ENCODE measurements around the gene KLK2.

Gene KLK2

DNA sequence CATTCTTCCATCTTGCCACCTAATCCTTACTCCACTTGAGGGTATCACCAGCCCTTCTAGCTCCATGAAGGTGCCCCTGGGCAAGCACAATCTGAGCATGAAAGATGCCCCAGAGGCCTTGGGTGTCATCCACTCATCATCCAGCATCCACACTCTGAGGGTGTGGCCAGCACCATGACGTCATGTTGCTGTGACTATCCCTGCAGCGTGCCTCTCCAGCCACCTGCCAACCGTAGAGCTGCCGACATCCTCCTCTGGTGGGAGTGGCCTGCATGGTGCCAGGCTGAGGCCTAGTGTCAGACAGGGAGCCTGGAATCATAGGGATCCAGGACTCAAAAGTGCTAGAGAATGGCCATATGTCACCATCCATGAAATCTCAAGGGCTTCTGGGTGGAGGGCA, 21.6 kb upstream of the KLK2 start:
- no peaks in the 10 kb centered on the region for H3K9me3 ChIP-seq (ENCODE audit: severe bottlenecking)
- H3K36me3 ChIP-seq, result no peaks in the 10 kb centered on the region
- no peak overlapping the region for H3K27ac ChIP-seq
- no peak for TF ChIP-seq CTCF (IDR thresholded peaks at IDR 0.05; ENCODE audit: low read depth, low read length)
- no peak for DNase-seq
- H3K4me3 ChIP-seq (ENCODE audit: low read depth, low read length), result no peak overlapping the region
- peaks cover 85% of the 10 kb centered on the region for H3K27me3 ChIP-seq (ENCODE audit: insufficient read depth, low read depth, severe bottlenecking)

DNA sequence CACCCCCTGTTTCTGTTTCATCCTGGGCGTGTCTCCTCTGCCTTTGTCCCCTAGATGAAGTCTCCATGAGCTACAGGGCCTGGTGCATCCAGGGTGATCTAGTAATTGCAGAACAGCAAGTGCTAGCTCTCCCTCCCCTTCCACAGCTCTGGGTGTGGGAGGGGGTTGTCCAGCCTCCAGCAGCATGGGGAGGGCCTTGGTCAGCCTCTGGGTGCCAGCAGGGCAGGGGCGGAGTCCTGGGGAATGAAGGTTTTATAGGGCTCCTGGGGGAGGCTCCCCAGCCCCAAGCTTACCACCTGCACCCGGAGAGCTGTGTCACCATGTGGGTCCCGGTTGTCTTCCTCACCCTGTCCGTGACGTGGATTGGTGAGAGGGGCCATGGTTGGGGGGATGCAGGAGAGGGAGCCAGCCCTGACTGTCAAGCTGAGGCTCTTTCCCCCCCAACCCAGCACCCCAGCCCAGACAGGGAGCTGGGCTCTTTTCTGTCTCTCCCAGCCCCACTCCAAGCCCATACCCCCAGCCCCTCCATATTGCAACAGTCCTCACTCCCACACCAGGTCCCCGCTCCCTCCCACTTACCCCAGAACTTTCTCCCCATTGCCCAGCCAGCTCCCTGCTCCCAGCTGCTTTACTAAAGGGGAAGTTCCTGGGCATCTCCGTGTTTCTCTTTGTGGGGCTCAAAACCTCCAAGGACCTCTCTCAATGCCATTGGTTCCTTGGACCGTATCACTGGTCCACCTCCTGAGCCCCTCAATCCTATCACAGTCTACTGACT, 18.4 kb upstream of the KLK2 start, which contains the start of gene KLK3:
KLK3 (plus strand) TSS at position 280 of the 775 bp plus-strand sequence; CDS start at position 321, 41 bp downstream.
- no peak for DNase-seq
- H3K4me3 ChIP-seq (ENCODE audit: low read depth, low read length), result no peak within 1 kb of the TSS
- H3K9me3 ChIP-seq (ENCODE audit: severe bottlenecking), result no peaks in the 10 kb centered on the region
- no peak within 1 kb of the TSS for H3K27ac ChIP-seq
- peaks cover 95% of the 10 kb centered on the region for H3K27me3 ChIP-seq (ENCODE audit: insufficient read depth, low read depth, severe bottlenecking)
- no peaks in the 10 kb centered on the region for H3K36me3 ChIP-seq
- TF ChIP-seq CTCF (IDR thresholded peaks at IDR 0.05; ENCODE audit: low read depth, low read length), result no peak

DNA sequence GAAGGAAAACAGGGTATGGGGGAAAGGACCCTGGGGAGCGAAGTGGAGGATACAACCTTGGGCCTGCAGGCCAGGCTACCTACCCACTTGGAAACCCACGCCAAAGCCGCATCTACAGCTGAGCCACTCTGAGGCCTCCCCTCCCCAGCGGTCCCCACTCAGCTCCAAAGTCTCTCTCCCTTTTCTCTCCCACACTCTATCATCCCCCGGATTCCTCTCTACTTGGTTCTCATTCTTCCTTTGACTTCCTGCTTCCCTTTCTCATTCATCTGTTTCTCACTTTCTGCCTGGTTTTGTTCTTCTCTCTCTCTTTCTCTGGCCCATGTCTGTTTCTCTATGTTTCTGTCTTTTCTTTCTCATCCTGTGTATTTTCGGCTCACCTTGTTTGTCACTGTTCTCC, 15.9 kb upstream of the KLK2 start:
- Histone ChIP-seq H3K27ac (no peak overlapping the region), H3K9me3 (ENCODE audit: severe bottlenecking) (no peaks in the 10 kb centered on the region), H3K36me3 (no peaks in the 10 kb centered on the region), H3K27me3 (ENCODE audit: insufficient read depth, low read depth, severe bottlenecking) (peaks cover 95% of the 10 kb centered on the region), H3K4me3 (ENCODE audit: low read depth, low read length) (no peak overlapping the region)
- DNase-seq, result no peak
- no peak for TF ChIP-seq CTCF (IDR thresholded peaks at IDR 0.05; ENCODE audit: low read depth, low read length)

DNA sequence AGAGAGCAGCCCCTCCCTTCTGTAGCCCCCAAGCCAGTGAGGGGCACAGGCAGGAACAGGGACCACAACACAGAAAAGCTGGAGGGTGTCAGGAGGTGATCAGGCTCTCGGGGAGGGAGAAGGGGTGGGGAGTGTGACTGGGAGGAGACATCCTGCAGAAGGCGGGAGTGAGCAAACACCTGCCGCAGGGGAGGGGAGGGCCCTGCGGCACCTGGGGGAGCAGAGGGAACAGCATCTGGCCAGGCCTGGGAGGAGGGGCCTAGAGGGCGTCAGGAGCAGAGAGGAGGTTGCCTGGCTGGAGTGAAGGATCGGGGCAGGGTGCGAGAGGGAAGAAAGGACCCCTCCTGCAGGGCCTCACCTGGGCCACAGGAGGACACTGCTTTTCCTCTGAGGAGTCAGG, 14.4 kb upstream of the KLK2 start:
- TF ChIP-seq CTCF (IDR thresholded peaks at IDR 0.05; ENCODE audit: low read depth, low read length), result no peak
- H3K4me3 ChIP-seq (ENCODE audit: low read depth, low read length), result no peak overlapping the region
- H3K27me3 ChIP-seq (ENCODE audit: insufficient read depth, low read depth, severe bottlenecking), result peaks cover 94% of the 10 kb centered on the region
- no peaks in the 10 kb centered on the region for H3K36me3 ChIP-seq
- no peak overlapping the region for H3K27ac ChIP-seq
- no peaks in the 10 kb centered on the region for H3K9me3 ChIP-seq (ENCODE audit: severe bottlenecking)
- DNase-seq, result no peak

DNA sequence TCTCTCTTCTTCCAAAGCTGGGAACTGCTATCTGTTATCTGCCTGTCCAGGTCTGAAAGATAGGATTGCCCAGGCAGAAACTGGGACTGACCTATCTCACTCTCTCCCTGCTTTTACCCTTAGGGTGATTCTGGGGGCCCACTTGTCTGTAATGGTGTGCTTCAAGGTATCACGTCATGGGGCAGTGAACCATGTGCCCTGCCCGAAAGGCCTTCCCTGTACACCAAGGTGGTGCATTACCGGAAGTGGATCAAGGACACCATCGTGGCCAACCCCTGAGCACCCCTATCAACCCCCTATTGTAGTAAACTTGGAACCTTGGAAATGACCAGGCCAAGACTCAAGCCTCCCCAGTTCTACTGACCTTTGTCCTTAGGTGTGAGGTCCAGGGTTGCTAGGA, 13.4 kb upstream of the KLK2 start:
- Histone ChIP-seq H3K27me3 (ENCODE audit: insufficient read depth, low read depth, severe bottlenecking) (peaks cover 94% of the 10 kb centered on the region), H3K36me3 (no peaks in the 10 kb centered on the region), H3K4me3 (ENCODE audit: low read depth, low read length) (no peak overlapping the region), H3K27ac (no peak overlapping the region), H3K9me3 (ENCODE audit: severe bottlenecking) (no peaks in the 10 kb centered on the region)
- no peak for DNase-seq
- TF ChIP-seq CTCF (IDR thresholded peaks at IDR 0.05; ENCODE audit: low read depth, low read length), result no peak

- DNase-seq, result no peak
- Histone ChIP-seq H3K27me3 (ENCODE audit: insufficient read depth, low read depth, severe bottlenecking) (peaks cover 92% of the 10 kb centered on the region), H3K4me3 (ENCODE audit: low read depth, low read length) (no peak overlapping the region), H3K27ac (no peak overlapping the region), H3K9me3 (ENCODE audit: severe bottlenecking) (no peaks in the 10 kb centered on the region), H3K36me3 (no peaks in the 10 kb centered on the region)
- no peak for TF ChIP-seq CTCF (IDR thresholded peaks at IDR 0.05; ENCODE audit: low read depth, low read length)
These were observed 12.2 kb upstream of the KLK2 start for GRCh38 chr19:50861010-50861409.

Data from WERI-Rb-1 (cell line).